GM12892 (cell line): ENCODE data around the gene ME3.
"Not testable (repeated sequence)": the region's sequence is repeated elsewhere in the genome, so short reads cannot be mapped to it uniquely, and the experiment has no call there.

ENCODE experiments used
- DNase-seq: peaks from one replicate; pipeline ENCODE4 v3.0.0; 2011; ENCODE audit not compliant: insufficient read length
- FAIRE-seq: peaks from 2 replicates; lab custom pipeline; 2011; peaks lifted over from hg19 to GRCh38; lab: Jason Lieb, UNC
- POLR2A ChIP-seq: IDR thresholded peaks from 2 replicates; pipeline ENCODE4 v1.6.1; 2011; ENCODE audit warnings: low read depth, low read length, control low read depth
- POLR2AphosphoS5 ChIP-seq: IDR thresholded peaks from 2 replicates; pipeline ENCODE4 v1.6.1; 2011; ENCODE audit warnings: low read depth, low read length, control low read depth
- TAF1 ChIP-seq: IDR thresholded peaks from 2 replicates; pipeline ENCODE4 v1.6.1; 2011; ENCODE audit warnings: low read depth, mild to moderate bottlenecking, control low read depth, low read length, borderline replicate concordance

The ME3 gene

DNA sequence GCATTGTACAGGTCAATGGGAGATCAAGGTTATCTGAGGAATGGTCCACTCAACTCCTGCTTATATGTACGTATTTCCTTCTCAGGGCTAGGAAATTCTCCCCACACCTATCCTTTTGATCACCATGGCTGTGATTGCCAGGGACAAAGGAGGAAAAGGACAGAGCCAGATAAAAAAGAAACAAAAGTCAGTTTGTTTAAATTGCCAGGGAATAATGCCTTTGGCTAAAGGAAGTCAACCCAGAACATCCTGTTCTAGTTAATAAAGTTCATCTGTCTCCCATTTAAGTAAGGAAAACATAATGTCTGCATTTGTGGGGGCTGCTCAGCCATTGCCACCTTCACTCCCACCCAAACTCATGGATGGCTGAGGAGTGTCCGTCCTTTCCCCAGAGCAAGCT, 124.7 kb downstream of the ME3 start:
- FAIRE-seq (no peak), DNase-seq (no peak)
- TF ChIP-seq POLR2AphosphoS5: no peak
- TF ChIP-seq TAF1: no peak
- no peak for TF ChIP-seq POLR2A

DNA sequence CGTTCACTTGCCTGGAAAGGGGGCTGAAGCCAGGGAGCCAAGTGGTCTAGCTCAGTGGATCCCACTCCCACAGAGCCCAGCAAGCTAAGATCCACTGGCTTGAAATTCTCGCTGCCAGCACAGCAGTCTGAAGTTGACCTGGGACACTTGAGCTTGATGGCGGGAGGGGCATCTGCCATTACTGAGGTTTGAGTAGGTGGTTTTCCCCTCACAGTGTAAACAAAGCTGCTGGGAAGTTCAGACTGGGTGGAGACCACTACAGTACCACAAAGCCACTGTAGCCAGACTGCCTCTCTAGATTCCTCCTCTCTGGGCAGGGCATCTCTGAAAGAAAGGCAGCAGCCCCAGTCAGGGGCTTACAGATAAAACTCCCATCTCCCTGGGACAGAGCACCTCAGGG, 131.1 kb downstream of the ME3 start:
- not testable (repeated sequence) for DNase-seq, FAIRE-seq

DNA sequence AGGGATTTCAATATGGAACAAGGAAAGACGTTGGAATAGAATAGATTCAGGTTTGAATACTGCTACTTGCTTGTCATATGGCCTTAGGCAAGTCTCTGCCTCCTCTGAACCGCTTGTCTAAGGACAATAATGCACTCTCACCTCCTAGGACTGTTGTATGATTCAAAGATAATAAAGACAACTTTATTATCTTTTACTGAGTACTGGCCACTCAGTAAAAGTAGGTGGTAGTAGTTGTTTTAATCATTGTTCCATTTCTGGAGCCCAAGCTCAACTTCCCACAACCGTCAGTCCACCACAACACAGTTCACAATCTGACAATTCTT, 134.2 kb downstream of the ME3 start:
- TF ChIP-seq TAF1 (no peak), POLR2AphosphoS5 (no peak), POLR2A (no peak)
- DNase-seq (no peak), FAIRE-seq (no peak)

DNA sequence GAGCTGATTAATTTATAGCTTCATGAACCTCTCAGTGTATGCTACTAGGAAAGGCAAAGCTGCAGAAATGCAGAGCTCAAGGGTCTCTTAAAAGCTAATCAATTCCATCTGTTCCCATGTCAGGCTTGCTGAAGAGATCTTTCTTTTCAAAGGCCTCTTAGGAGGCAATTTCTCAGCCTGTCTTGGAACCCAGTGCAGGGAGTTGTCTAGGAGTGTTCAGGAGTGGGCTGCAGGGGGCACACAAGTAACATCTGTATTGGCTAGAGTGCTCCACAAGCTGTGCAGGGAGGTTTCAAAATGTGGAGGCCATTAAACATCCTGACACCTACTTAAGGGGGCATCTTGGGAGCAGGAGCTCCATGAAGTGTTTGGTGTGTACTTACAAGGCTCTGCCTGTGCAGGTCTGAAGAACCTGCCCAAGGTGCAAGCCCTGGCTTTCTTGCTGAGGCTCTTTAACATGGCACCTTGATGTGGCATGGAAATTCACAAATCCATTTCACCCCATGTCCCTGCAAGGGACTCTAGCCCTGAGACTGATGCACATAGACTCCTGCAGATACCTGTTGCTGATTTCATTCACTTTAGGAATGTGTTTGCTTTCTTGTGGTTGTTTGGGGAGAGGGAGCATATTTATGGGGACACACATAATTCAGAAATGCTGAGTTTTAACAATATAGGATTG, 134.7 kb downstream of the ME3 start:
- no peak for DNase-seq
- TF ChIP-seq POLR2A: no peak
- no peak for TF ChIP-seq TAF1
- TF ChIP-seq POLR2AphosphoS5: no peak
- FAIRE-seq: peak; percentile 24

DNA sequence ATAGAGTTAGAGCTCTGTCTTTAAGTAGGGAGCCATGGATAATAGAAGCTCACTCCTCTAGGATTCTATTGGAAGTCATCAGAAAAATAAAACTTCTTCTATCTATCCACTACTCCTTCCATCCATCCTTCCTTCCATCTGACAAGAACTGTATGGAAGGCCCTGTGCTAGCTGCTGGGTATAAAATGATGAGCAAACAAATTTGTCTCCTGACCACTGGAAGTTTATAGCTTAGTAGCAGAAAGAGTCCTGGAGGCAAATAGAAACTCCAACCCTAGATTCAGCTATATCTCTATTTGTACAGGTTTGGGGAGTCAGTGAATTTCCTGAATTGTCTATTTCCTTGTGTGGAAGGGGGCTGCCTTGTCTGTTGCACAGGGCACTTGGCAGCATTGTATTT, 136.6 kb downstream of the ME3 start:
- TF ChIP-seq POLR2A (no peak), POLR2AphosphoS5 (no peak), TAF1 (no peak)
- FAIRE-seq: no peak
- DNase-seq: no peak

DNA sequence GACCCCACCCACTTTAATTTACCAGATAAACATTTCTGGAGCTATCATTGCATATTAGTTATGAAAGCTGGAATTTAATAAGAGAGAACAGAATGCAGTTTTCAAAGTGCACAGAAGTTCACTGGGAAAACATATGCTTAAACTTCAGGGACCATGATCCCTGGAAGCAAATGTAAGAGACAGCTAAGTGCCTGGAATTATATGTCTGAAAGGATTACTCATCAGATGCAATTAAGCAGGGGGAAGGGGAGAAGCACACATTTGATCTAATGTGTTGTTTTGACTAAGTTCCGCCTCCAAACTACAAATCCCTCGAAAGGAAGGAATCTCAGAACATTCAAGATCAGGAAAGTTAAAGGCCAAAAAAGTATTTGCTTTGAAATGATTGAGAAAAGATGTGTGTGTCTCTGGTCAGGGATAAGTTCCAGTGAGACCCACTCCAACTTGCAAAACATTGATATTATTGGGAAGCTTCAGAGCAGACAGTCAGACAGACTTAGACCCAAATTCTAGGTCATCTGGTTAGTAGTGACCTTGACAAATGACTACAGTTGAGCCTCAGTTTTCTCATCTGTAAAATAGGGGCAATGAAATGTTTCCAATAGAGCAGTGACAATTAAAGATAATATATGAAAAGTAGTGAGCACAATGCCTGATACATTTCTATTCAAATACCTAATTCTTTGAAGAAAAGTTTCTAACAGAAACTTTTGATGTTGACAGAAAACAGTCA, 147.6 kb downstream of the ME3 start:
- FAIRE-seq (no peak), DNase-seq (no peak)
- TF ChIP-seq POLR2A (no peak), POLR2AphosphoS5 (no peak), TAF1 (no peak)

DNA sequence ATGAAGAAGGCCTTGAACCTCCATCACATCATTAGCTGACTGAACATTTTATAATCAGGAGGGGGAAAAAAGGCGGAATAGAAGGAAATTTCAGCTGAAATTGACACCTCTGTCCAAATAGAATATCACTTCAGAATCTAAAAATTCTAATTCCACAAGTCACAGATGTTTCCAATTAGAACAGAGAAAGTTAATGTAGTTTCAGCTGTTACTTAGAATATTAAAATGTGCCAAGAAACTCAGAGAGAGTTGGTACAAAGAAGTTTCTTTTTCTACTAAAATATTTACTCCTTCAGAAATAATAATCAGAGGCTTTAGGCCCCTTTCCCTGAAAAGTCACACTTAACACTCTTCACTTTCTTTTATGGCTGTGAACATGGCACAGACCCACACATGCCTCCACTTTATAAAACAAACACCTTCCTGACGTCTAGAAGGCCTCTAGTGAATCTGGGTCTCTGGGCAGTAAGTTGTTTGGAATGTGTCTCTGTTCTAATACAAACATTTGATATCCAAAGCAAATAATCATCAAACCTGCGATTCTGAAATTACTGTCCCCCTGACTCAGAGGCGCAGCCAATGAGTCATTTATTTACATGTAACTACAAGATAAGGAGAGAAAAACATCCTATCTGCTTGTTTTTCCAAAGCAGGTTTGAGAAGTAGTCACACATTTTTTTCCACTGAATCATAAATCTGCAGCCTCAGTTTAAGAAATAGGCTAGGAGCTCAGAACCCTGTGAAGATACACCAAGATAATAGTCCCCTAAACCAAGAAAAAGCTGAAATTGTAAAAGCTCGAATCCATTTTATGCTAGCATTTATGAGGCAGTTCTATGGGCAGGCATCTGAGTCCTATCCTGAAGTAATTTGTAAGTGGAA, 148.4 kb downstream of the ME3 start:
- TF ChIP-seq POLR2A: no peak
- TF ChIP-seq TAF1: no peak
- no peak for TF ChIP-seq POLR2AphosphoS5
- DNase-seq (no peak), FAIRE-seq (no peak)

DNA sequence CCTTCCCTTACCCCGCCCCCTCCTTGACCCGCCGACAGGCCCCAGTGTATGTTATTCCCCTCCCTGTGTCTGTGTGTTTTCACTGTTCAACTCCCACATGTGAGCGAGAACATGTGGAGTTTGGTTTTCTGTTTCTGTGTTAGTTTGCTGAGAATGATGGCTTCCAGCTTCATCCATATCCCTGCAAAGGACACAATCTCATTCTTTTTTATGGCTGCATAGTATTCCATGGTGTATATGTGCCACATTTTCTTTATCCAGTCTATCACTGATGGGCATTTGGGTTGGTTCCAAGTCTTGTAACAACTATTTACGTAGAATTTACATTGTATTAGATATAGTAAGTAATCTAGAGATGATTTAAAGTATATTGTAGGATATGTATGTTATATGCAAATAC, 149.9 kb downstream of the ME3 start:
- DNase-seq, FAIRE-seq: not testable (repeated sequence)

DNA sequence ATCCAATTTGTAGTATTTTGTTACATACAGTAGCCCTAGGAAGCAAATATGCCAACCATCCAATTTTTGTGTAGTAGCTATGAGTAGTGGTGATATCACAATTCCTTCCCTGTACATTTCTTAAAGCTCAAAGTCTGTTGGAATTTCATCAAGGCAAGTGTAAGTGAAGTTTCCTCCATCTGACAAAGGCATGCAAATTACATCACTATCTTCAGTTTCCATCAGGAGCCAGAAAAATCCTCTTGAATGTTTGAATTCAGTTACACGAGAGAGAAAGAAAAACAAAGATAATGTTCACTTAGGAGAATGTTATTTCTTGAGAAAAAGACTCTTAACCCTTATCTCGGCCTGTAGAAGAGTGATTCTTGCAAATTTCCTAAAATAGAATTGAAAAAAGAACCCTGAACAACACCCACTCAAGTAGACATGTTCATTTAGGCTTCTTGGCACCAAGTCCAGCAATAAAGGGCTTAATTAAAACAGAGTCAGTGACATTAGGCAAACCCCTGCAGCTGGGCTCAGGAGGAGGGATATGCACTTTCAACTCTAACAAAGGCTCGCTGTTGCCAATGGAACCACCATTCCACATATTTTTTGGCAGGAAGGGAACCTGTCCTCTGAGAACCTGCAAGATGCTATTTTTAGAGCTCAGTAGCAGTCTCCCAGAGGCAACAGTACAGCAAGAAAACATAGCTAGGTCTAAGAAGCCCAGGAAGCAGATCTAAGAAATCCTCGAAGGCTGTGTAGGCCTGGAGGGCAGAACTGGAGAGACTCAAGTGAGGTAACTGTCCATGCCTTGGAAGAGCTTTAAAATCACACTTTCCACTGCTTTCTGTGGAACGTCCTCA, 153.1 kb downstream of the ME3 start:
- TF ChIP-seq TAF1 (no peak), POLR2AphosphoS5 (no peak), POLR2A (no peak)
- FAIRE-seq (no peak), DNase-seq (no peak)

DNA sequence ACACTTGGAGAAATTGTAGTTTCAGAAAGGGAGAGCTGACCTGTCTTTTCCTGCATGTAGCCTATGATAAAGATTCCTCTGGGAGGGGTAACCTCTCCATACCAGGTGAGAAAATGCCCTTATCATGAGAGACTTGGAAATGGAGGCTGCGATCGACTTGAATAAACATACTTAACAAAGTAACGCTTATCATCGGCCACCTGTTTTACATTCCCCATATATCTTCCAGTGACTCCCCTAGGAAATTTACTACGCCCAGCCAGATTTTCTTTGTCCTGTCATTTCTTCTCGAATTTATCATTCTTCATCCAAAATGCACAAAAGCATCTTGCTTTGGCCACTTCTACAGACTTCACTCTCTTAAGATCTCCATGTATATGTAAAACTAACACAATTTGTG, 154.2 kb downstream of the ME3 start:
- no peak for TF ChIP-seq POLR2AphosphoS5
- no peak for TF ChIP-seq POLR2A
- no peak for TF ChIP-seq TAF1
- FAIRE-seq (no peak), DNase-seq (no peak)

DNA sequence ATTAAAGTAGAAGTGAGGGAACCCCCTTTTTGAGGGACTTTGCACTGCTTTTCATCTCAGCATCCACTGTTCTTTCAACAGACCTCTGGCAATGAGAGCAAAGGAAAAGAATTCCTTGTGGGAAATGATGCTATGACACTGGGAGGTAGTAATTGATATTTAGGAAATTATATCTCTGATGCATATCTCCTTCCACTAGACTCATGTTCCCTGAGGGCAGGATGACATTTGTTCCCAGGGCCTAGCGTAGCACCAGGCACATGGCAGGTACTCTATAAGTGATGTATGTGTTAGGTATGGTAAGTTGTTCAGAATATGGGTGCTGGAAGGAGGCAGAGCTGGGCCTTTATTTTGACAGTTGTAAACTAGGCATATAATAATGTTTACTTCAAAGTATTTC, 154.9 kb downstream of the ME3 start:
- DNase-seq (no peak), FAIRE-seq (no peak)
- TF ChIP-seq POLR2AphosphoS5 (no peak), TAF1 (no peak), POLR2A (no peak)
